IMR-90 (cell line): Measurements from ENCODE around the gene MSX1. TPM values are rescaled to one million over a fixed set of nuclear protein-coding genes. Genes with fewer than 3 reads are reported as not detected.

Source experiments
- ATAC-seq: fragments of 200-7000 bp; cut with Tn5 transposase; 2 replicates; pipeline ENCODE4 v1.9.1; 2020; ENCODE audit warnings: low read depth, mild to moderate bottlenecking, moderate library complexity
- BruUV-seq: library from RNA; stranded (reverse); fragments of 400-500 nt; replicated peaks from 2 replicates; lab custom pipeline; 2021; lab: Mats Ljungman, UMichigan
- CTCF ChIA-PET: fragments of 300-600 bp; formaldehyde crosslinking; extraction: SDS; loops from one replicate; lab custom pipeline; 2021; ENCODE audit warnings: antibody characterized with exemption; lab: Yijun Ruan, JAX
- POLR2A ChIA-PET: fragments of 300-600 bp; sonication (Branson Sonifier 250); formaldehyde crosslinking; loops from one replicate; lab custom pipeline; 2022; ENCODE audit warnings: antibody characterized with exemption; ENCODE audit not compliant: unreplicated experiment; lab: Charles Lee
- DNase-seq: peaks from one replicate; pipeline ENCODE4 v3.0.0; 2013
- H2AFZ ChIP-seq: replicated peaks from 2 replicates; pipeline ENCODE3; 2013; ENCODE audit warnings: low read length, mild to moderate bottlenecking; ENCODE audit not compliant: poor library complexity
- H2AK5ac ChIP-seq: 2 replicates; pipeline ENCODE4 v1.6.1; 2013; ENCODE audit warnings: low read depth, low read length, inconsistent platforms
- H2AK9ac ChIP-seq: replicated peaks from 2 replicates; pipeline ENCODE3; 2013; ENCODE audit warnings: mild to moderate bottlenecking, low read depth, low read length, moderate library complexity; ENCODE audit not compliant: poor library complexity
- H2BK120ac ChIP-seq: 2 replicates; pipeline ENCODE4 v1.6.1; 2013; ENCODE audit warnings: low read depth, low read length, inconsistent platforms
- H2BK15ac ChIP-seq: 3 replicates; pipeline ENCODE4 v1.6.1; 2013; ENCODE audit warnings: low read depth, low read length, inconsistent platforms
- H2BK20ac ChIP-seq: 2 replicates; pipeline ENCODE4 v1.6.1; 2013; ENCODE audit warnings: low read depth, mild to moderate bottlenecking, inconsistent platforms, low read length, moderate library complexity
- H2BK5ac ChIP-seq: 2 replicates; pipeline ENCODE4 v1.6.1; 2013; ENCODE audit warnings: mild to moderate bottlenecking, low read depth, low read length, inconsistent platforms; ENCODE audit not compliant: poor library complexity, severe bottlenecking
- H3K14ac ChIP-seq: replicated peaks from 2 replicates; pipeline ENCODE4 v1.6.1; 2013; ENCODE audit warnings: low read depth, low read length, inconsistent platforms
- H3K18ac ChIP-seq: 2 replicates; pipeline ENCODE4 v1.6.1; 2013; ENCODE audit warnings: low read depth, low read length, control low read depth
- H3K23ac ChIP-seq: 2 replicates; pipeline ENCODE4 v1.6.1; 2013; ENCODE audit warnings: low read depth, low read length, inconsistent platforms
- H3K27ac ChIP-seq: 2 replicates; pipeline ENCODE4 v1.5.1; 2013; ENCODE audit warnings: mild to moderate bottlenecking, control low read depth, low read length; ENCODE audit not compliant: insufficient read depth
- H3K27me3 ChIP-seq: 2 replicates; pipeline ENCODE4 v1.6.1; 2013; ENCODE audit warnings: low read length; ENCODE audit not compliant: control insufficient read depth, insufficient read depth
- H3K36me3 ChIP-seq: 2 replicates; pipeline ENCODE4 v1.6.1; 2013; ENCODE audit warnings: low read length, mixed read lengths; ENCODE audit not compliant: control insufficient read depth, insufficient read depth
- H3K4ac ChIP-seq: 2 replicates; pipeline ENCODE4 v1.6.1; 2013; ENCODE audit warnings: low read depth, low read length, inconsistent platforms
- H3K4me1 ChIP-seq: 2 replicates; pipeline ENCODE4 v1.6.1; 2013; ENCODE audit warnings: low read length, mixed read lengths; ENCODE audit not compliant: control insufficient read depth, insufficient read depth
- H3K4me2 ChIP-seq: 2 replicates; pipeline ENCODE4 v1.6.1; 2013; ENCODE audit warnings: low read depth, mild to moderate bottlenecking, control low read depth, low read length, moderate library complexity
- H3K4me3 ChIP-seq: 2 replicates; pipeline ENCODE4 v1.5.1; 2013; ENCODE audit warnings: low read depth, mild to moderate bottlenecking, control low read depth, low read length, moderate library complexity; ENCODE audit not compliant: insufficient read depth
- H3K56ac ChIP-seq: 2 replicates; pipeline ENCODE4 v1.6.1; 2013; ENCODE audit warnings: low read length, inconsistent platforms; ENCODE audit not compliant: insufficient read depth; ENCODE audit errors: extremely low read depth
- H3K79me1 ChIP-seq, 2 experiments: 2 replicates each; pipeline ENCODE4 v1.6.1; 2013; ENCODE audit warnings: low read length in 2 of 2, inconsistent platforms in 1 of 2, low read depth in 1 of 2
- H3K9ac ChIP-seq: 2 replicates; pipeline ENCODE4 v1.6.1; 2013; ENCODE audit warnings: low read depth, low read length, control low read depth
- H3K9me1 ChIP-seq: 2 replicates; pipeline ENCODE4 v1.6.1; 2013; ENCODE audit warnings: low read length, inconsistent platforms; ENCODE audit not compliant: insufficient read depth
- H3K9me3 ChIP-seq: 2 replicates; pipeline ENCODE4 v1.6.1; 2013; ENCODE audit warnings: low read length; ENCODE audit not compliant: control insufficient read depth, insufficient read depth
- H4K20me1 ChIP-seq: 2 replicates; pipeline ENCODE4 v1.6.1; 2013; ENCODE audit warnings: low read length, inconsistent platforms; ENCODE audit not compliant: insufficient read depth
- H4K5ac ChIP-seq: 2 replicates; pipeline ENCODE4 v1.6.1; 2013; ENCODE audit warnings: mild to moderate bottlenecking, low read depth, low read length, control low read depth
- H4K8ac ChIP-seq, 2 experiments: 2 replicates each; pipeline ENCODE4 v1.6.1; 2013; ENCODE audit warnings: low read depth in 2 of 2, low read length in 2 of 2, control low read depth in 1 of 2, inconsistent platforms in 1 of 2
- H4K91ac ChIP-seq: 2 replicates; pipeline ENCODE4 v1.6.1; 2013; ENCODE audit warnings: low read depth, low read length, inconsistent platforms; ENCODE audit not compliant: insufficient read depth
- CEBPB ChIP-seq: IDR thresholded peaks from 2 replicates; pipeline ENCODE4 v1.6.1; 2012; ENCODE audit warnings: low read depth, low read length, improper control_type of control experiment
- WGBS, 2 experiments: methylation state at CpG; one replicate each; pipeline versions ENCODE4 v1.1.5 to v1.1.7; 2013; ENCODE audit warnings: missing lambda C conversion rate in 2 of 2; ENCODE audit not compliant: insufficient read length in 1 of 2; ENCODE audit errors: extremely low coverage in 2 of 2; 5-methylcytosine and 5-hydroxymethylcytosine counted together
- dilution Hi-C: fragments of 300-500 bp; cut with HindIII; formaldehyde crosslinking; loops from one replicate; pipeline ENCODE4 v1.14.3; 2018; ENCODE audit warnings: low sequenced_read_pairs; ENCODE audit not compliant: unreplicated experiment
- in situ Hi-C: fragments of 300-500 bp; cut with MboI; formaldehyde crosslinking; loops from 3 replicates; pipeline ENCODE4 v1.14.3; 2019; ENCODE audit warnings: low sequenced_read_pairs, inconsistent platforms, mixed read lengths
- intact Hi-C: fragments of 100-400 bp; cut with micrococcal nuclease; formaldehyde crosslinking; loops from 2 replicates; pipeline ENCODE4 v1.10.0; 2022
- polyA plus RNA-seq, 3 experiments: library from polyadenylated mRNA; depleted of rRNA; stranded (reverse); fragments of >200 nt; gene quantifications; 2 replicates each; pipeline ENCODE4 v1.2.3, GENCODE V29; 2012; ENCODE audit warnings: low replicate concordance in 1 of 3
- total RNA-seq: library from RNA; depleted of rRNA; stranded (reverse); fragments of >200 nt; gene quantifications from 2 replicates; pipeline ENCODE4 v1.2.3, GENCODE V29; 2012

Gene MSX1
- total and polyA plus RNA-seq, 2 of the 4 experiments (the other 2 are of a cell fraction) = 1.1 to 3.9 TPM

DNA sequence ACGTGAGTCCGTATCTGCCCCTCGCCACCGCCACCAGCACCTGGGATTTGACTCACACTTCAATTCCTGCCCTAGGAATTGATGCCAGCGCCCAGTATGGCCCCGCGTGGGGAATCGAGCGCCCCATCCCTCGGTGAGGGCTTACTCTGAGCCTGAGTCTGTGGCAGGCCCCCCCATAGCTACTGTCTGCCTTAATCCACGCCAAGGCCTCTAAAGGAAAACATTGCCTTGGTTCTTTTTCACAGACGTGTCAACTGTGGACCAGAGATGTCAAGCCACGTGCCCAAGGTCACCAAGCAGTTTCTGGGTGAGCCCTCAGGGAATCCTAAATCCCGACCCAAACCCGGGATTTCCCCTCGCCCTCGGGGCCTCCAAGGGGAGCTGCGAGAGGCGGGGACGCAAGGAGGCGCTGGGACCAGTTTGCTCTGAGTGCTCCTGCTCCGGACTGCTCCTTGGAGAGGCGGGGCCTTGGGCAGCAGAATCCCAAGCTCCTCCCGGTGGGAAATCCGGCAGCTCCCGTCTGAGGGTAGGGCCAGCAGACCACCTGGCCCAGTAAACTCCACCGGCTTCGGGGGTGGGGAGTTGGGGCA is 12.9 kb downstream of the MSX1 start:
- Histone ChIP-seq H3K14ac (no peak overlapping the region), H4K8ac (no peak overlapping the region), H3K9me3 (no peaks in the 10 kb centered on the region; the same call in 1 of the 2 replicates), H3K4me3 (no peak overlapping the region), H2AK5ac (no peak overlapping the region), H2BK5ac (no peak overlapping the region), H3K9ac (no peak overlapping the region), H3K23ac (no peak overlapping the region), H2BK120ac (no peak overlapping the region), H4K5ac (no peak overlapping the region), H3K79me1 (no peaks in the 10 kb centered on the region), H3K56ac (no peak overlapping the region), H3K9me1 (peaks cover 3% of the 10 kb centered on the region; the same call in 1 of the 2 replicates), H3K4me1 (no peaks in the 10 kb centered on the region), H4K20me1 (peaks cover 4% of the 10 kb centered on the region; the same call in 1 of the 2 replicates), H3K18ac (no peak overlapping the region), H3K27ac (no peak overlapping the region), H4K91ac (no peak overlapping the region), H2AFZ (no peak overlapping the region), H3K4me2 (no peak overlapping the region), H2BK15ac (no peak overlapping the region), H3K27me3 (peaks cover 83% of the 10 kb centered on the region), H3K4ac (no peak overlapping the region), H2BK20ac (no peak overlapping the region), H2AK9ac (no peak overlapping the region), H3K36me3 (no peaks in the 10 kb centered on the region)
- ChIA-PET POLR2A (no interaction called here), CTCF (no interaction called here)
- intact Hi-C loops = no loop called here
- dilution Hi-C loops = no loop called here
- TF ChIP-seq CEBPB = no peak
- ATAC-seq (peak; percentile 47; the same call in 1 of the 2 replicates), DNase-seq (no peak)
- WGBS, 2 experiments = 3% methylated on average over 13 of the region's 28 CpGs; no CpG with 5 or more reads in 1 of the 2 experiments
- BruUV-seq = no TSS peak
- in situ Hi-C loops = no loop called here
